ENCODE data around the gene ZNF428.

GRCh38 chr19:43575156-43575950, 44.1 kb downstream of the ZNF428 start, which contains the start of the genes PINLYP and XRCC1:
- TF ChIP-seq, protein P1, sequence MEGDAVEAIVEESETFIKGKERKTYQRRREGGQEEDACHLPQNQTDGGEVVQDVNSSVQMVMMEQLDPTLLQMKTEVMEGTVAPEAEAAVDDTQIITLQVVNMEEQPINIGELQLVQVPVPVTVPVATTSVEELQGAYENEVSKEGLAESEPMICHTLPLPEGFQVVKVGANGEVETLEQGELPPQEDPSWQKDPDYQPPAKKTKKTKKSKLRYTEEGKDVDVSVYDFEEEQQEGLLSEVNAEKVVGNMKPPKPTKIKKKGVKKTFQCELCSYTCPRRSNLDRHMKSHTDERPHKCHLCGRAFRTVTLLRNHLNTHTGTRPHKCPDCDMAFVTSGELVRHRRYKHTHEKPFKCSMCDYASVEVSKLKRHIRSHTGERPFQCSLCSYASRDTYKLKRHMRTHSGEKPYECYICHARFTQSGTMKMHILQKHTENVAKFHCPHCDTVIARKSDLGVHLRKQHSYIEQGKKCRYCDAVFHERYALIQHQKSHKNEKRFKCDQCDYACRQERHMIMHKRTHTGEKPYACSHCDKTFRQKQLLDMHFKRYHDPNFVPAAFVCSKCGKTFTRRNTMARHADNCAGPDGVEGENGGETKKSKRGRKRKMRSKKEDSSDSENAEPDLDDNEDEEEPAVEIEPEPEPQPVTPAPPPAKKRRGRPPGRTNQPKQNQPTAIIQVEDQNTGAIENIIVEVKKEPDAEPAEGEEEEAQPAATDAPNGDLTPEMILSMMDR (IDR thresholded peaks at IDR 0.05): no peak
- TF ChIP-seq POLR2A (IDR thresholded peaks at IDR 0.05): peak in 1 of 2 donors; percentile 57

All from heart left ventricle (tissue), 13 donors.